ENCODE results near the gene CTF1.
"Not testable (repeated sequence)": the region's sequence is repeated elsewhere in the genome, so short reads cannot be mapped to it uniquely, and the experiment has no call there.

The CTF1 gene

DNA sequence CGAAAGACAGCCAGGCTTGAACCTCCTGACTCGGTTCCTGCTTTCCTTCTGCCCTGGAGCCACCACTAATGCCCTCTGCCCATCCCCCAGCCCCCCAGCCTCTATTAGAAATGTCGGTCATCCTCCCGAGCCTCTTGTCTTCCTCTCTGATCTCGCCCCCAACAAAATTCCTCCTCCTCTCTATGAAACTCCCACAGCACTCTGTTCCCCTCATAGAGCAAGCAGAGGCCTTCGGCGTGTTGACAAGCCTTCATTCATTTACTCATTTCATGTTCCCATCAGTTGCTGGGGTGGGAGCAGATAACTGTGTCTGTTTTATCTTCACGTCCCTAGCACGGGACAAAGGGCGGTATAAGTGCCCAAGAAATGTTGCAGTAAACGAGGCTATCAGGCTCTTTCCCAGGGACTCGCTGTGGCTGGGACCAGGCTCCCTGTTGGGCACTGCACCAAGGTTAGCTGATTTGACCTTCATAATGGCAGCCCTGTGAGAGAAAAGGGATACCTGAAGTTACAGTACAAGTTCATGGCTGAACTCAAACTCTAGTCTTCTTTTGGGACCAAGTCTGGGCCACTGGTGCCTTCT is 34.7 kb downstream of the CTF1 start:
- DNase-seq: no peak

DNA sequence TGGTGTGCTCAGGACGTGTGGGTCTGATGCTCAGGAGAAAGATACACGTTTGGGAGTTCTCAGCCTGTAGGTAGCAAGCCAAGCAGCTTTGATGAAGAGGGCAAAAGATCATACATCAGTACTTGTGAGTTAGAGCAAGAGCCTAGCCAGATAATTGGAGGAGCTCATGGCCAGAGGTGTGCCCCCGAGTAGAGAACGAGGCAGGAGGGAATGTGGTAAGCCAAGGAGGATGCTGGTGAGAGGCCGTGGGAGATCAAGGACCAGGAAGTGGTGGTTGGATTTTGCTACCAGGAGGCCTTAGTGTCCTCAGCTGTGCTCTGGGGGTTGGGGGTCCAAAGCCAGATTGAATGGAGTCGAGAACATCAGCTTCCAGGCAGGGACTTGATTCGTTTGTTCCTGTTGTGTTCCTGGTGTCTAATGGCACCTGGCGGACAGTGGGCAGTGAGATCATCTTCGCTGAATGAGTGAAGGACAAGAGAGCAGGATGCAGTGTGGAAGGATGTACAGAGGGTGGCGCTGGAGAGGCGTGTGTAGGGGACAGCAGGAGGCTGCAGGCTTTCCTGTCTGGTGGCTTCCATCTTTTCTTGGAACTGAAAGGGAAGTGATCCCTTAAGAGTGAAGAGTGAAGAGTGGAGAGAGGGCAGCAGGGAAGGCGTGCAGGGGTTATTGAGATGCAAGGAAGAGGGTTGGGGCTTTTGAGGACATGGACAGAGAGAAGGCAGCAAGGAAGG is 38.6 kb downstream of the CTF1 start:
- peak; percentile 28 to 36 for DNase-seq

DNA sequence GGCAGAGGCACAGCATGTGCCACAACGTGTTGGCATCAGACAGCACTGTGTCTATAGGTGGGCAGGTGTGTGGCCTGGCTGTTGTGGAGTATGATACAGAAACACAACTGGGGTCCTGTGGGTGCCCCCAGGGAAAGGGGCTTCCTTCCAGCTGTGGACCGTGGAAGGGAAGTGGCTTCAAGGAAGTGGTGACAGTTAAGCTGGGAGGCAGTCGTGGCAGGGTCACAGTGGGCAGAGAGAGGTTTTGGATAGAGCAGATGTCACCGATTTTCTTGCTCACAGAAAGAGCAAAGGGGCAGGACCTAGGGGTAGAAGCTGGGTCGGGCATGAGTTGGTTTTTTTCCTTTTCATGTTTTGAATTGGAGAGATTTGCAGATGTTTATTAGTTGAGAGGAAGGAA is 41.3 kb downstream of the CTF1 start:
- DNase-seq: no peak

DNA sequence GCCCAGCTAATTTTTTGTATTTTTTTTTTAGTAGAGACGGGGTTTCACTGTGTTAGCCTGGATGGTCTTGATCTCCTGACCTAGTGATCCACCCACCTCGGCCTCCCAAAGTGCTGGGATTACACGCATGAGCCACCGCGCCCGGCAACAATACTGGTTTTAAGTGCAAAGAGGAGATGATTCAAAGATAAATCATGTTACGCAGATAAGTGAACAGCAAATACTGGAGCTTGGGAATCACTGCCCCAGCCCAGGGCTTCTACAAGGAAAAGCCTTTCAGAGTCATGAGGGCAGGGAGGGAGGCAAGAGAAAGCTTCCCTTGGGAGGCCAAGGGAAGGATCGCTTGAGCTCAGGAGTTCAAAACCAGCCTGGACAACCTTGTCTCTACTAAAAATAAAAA is 43.2 kb downstream of the CTF1 start:
- DNase-seq: not testable (repeated sequence)

DNA sequence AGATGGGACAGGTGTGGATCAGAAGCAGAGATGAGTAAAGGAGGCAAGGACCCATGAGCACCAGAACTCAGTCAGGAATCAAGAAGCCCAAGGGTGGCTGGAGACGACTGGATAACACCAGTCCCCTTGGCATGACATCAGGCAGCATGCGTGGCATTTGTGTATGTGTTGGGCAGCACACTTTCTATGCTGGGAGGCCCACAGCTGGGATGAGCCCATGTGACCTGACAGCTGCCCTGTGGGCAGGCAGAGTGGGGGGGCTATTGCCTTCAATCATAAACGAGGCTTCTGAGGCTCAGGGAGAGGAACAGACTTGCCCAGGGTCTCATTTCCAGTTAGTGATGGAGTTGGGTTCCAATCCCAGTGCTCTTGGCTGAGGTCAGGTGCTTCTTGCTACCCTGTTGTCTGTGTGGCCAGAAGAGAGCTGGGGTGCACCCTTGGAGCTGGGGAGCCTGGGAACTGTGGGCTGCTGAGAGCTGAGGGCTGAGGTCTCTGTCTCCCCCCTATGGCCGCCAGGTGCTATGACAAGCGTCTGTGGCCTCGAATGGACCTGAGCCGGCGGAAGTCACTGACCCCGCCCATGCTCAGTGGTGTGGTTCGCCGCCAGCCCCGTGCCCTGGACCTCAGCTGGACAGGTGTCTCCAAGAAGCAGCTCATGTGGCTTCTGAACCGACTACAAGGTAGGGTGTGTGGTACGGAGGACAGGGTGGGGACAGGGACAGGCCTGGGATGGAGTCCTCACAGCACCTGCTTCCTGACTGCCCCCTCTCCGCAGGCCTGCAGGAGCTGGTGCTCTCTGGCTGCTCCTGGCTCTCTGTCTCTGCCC is 45.4 kb downstream of the CTF1 start:
- DNase-seq: peak; percentile 73 to 77

DNA sequence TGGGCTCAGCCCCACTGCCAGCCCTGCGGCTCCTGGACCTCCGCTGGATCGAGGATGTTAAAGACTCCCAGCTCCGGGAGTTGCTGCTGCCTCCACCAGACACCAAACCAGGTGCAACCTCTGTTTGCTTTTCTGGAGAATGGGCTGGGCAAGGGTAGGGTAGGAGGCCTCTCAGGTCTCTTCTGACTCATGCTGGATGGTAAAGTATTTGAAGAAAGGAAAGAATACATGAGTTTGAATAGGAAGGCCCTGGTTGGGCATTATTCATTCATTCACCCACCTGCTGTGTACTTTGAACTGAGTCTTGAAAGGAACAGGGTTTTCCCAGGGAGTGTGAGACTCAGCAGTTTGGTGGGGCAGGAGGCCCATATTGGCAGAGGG is 46.0 kb downstream of the CTF1 start:
- no peak for DNase-seq

DNA sequence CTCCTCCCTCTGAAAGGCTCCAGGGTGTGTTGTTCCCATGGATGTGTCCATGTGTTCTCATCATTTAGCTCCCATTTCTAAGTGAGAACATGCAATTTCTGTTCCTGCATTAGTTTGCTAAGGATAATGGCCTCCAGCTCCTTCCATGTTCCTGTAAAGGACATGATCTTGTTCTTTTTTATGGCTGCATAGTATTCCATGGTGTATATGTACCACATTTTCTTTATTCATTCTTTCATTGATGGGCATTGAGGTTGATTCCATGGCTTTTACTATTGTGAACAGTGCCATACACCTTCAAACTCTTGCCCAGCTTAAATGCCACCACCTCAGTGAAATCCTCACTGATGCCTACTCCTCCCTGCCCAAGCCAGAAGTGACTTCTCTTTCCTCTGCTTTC is 47.9 kb downstream of the CTF1 start:
- DNase-seq: no peak

DNA sequence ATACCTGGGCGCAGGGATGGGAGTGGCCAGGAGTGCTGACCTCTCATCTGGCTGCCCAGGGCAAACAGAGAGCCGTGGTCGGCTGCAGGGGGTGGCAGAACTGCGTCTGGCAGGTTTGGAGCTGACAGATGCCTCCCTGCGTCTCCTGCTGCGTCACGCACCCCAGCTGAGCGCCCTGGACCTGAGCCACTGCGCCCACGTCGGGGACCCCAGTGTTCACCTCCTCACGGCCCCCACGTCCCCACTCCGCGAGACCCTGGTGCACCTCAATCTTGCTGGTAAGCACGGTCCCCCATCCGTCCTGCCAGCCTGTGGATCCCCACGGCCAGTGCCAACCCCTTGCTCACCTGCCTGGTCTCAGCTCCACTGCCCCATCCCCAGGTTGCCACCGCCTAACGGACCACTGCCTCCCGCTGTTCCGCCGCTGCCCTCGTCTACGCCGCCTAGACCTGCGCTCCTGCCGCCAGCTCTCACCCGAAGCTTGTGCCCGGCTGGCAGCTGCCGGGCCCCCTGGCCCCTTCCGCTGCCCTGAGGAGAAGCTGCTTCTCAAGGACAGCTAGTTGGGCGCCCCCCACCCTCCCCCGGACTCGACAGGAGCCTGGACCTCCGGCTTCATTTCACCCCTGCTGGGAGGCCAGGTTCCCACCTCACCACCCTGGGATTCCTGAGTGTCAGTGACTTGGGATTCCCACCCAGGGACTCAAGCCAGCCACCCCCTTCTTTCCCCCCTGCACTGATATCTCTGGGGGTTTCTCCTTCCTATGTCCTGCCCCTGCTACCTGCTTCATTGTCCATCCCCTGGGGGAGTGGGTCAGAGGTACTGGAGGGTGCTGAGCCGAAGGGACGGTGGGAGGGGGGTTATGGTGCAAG is 50.5 kb downstream of the CTF1 start:
- DNase-seq: no peak

DNA sequence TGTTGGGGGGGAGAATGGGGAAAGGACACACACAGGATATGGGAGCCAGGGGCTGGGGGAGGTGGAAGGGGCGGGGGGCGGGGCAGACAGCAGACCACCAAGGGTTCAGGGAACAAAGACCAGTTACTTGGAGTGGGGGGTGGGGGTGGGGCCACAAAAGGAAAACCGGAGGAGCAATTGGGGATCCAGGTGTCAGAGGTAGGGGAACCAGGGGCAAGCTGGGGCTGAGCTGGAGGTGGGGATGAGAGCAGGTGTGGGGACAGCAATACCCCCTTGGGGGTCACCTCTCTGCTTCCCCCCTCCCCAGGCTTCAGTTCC is 51.1 kb downstream of the CTF1 start:
- DNase-seq: no peak

DNA sequence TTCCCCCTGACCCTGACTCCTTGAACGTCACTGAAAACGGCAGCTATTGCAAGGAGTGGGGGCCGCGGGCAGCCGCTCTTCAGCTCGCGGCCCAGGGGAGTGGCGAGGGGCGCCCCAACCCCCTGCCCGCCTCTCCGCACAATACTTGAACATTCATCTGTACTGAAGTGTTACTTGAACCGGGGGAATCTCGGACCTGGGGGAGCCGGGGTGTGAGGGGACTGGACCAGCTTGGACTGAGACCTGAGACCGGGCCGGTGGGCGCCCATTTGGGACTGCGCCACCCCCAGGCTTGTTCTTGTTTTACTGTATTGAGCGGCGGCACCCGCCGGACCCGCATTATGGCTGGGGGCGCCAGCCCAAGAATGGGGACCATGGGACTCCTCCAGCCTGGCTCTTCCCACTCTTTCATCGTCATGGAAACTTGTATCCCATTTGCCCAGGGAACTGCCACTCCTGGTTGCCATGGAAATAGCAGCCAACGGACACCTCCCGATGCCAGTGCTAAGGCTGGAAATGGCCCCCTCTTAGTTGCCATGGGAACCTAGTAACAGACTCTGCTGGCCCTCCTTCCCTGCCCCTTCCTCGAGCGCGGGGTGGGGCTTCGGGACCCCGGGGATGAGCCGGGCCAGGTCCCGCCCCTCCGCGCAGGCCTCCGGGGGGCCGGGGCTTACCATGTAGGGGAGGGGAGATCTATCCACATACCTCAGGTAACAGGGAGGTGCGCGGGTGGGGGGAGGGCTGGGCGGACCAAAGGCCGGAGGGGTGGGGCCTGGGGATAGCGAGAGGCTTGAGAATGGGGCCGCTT is 51.6 kb downstream of the CTF1 start:
- DNase-seq: peak; percentile 24 to 52

DNA sequence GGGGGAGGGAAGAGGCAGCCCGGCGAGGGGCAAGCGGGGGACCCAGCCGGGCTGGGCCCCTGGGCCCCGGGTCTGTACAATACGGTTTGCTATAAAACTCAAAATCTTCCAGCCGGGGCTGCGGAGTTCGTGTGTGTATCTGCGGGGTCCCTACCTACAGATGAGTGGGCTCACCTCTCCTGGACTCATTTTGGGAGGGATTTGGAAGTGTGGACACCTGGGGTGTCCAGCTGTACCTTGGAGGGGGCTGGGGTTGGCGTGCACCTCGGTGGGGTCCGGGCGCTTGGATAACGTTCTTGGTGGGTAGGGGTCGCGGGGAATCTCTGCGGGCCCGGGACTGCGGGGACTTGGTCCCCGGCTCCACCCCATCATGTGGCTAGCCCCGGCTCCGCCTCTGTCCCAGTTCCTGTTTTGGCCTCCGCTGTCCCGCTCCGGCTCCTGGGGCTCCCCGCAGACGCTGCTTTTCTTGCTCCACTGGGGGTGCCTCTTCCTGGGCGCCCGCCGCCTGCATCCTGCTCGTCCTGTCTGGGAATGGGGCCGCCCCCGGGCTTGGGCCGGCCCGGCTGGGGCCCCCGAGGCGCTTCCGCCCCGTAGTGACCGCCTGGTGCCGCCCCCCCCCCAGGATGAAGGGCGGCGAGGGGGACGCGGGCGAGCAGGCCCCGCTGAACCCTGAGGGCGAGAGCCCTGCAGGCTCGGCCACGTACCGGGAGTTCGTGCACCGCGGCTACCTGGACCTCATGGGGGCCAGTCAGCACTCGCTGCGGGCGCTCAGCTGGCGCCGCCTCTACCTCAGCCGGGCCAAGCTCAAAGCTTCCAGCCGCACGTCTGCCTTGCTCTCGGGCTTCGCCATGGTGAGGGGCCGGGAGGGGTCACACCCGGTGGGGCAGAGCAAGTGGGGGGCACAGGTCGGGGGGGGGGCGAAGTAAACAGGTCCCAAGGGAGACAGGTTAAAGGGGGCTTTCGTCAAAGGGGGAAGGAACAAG is 52.5 kb downstream of the CTF1 start, which contains the start of gene ORAI3:
Gene ORAI3 (plus strand): TSS at position 402 of the 983 bp plus-strand sequence. CDS start 222 bp downstream, at position 624.
- peak; percentile 40 to 70 for DNase-seq

DNA sequence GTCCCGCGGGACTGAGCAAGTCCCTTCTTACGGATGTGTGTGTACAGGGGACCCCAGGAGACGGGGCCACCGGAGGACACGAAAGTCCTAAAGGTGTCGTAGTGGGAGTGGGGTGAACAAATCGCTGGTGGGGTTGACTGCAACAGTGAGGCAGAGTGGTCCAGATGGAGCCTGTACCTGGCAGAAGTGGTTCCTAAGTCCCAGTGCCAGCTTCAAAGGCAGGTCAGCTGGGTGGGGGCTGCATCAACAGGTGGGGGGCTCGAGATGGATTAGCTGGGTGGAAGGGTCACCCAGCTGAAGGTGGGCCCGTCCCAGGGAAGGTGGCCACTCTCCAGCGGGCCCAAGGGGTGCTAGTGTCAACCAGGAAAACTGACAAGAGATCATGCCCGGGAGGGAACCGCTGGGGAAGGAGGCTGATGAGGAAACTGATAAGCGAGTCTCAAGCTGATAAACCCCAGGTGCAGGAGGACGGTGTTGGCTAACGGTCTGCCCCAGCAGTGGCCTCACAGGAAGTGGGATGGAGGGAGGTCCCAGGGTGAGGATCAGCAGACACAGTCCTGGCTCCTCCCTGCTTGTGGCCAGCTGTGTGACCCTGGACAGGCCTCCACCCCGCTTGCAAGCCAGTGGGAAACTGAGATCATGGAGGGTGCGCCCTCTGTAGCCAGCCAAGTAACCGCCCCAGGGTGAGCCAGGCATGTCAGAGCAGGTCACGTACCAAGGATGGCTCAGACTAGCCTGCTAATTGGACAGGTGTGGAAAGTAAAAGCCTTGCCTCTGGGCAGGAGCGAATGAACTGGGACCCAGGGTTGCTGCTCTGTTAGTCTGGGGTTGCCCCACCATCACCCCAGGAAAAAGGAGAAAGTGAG is 53.5 kb downstream of the CTF1 start:
- peak; percentile 23 to 47 for DNase-seq

DNA sequence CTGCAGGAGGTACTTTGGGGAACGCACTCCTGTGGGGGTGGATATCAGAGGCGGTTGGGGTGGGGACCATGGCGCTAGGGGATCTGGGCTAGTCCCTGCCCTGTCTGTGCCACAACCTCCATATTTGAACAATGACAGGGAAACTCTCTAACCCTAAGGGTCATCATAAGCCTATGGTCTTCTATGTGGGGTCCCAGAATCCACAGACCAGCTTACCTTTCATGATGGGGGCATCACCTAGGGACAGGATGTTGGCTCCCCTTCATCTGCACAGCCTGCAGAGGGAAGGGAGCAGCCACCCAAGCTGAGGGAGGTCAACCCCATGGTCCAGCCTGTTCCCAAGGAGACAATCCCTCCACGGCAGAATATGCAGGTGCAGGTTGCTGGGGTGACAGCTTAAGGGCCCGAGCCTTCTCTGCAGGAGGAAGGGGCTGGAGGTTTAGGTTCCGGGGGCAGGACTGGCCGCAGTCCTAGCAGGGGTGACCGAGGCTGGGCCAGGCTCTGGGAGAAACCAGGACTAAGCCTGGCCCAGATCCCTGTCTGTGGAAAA is 54.2 kb downstream of the CTF1 start:
- no peak for DNase-seq

DNA sequence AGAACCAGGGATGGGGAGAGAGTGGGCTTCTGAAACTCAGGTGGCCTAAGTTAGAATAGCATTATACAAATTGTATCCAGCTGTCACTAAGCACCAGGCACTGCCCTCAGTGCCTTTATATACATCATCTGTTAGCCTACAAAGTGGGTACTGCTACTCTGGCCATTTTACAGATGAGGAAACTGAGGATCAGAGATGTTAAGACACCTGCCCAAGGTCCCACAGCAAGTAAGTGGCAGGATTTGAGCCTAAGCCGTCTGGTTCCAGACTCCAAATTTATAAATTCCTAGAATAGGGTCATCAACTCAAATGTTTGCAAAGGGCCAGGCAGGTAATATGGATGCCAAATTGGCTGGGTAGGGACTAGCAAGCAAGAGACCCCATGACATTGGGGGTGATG is 54.8 kb downstream of the CTF1 start:
- no peak for DNase-seq

DNA sequence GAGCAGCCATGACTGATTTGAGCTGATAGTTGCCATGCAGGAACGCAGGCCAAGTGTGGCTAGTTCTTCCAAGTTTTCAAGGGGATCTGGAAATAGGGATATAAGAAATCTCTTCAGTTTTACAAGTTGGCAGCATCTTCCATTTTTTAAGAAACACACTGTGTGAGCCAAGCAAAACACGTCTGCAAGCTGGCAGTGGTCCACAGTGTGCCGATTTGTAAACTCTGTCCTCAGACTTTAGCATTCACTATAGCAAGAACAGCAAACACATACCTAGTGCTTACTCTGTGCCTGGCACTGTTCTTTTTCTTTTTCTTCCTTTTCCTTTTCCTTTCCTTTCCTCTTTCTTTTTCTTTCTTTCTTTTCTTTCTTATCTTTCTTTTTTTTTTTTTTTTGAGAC is 55.3 kb downstream of the CTF1 start:
- DNase-seq: no peak

DNA sequence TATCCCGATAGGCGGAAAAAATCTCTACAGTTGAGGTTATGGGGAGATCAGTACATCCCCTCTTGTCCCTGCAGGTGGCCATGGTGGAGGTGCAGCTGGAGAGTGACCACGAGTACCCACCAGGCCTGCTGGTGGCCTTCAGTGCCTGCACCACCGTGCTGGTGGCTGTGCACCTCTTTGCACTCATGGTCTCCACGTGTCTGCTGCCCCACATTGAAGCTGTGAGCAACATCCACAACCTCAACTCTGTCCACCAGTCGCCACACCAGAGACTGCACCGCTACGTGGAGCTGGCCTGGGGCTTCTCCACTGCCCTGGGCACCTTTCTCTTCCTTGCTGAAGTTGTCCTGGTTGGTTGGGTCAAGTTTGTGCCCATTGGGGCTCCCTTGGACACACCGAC is 56.7 kb downstream of the CTF1 start:
- no peak for DNase-seq
